Activated effector memory CD4-positive, alpha-beta T cell treated with anti-CD3 and anti-CD28 coated beads, Interleukin-2, amount 50 U/mL, for 16 hours (primary cell): ENCODE measurements around the gene DENND1A.
"Not testable (repeated sequence)": the region's sequence is repeated elsewhere in the genome, so short reads cannot be mapped to it uniquely, and the experiment has no call there.

ENCODE experiments used
- DNase-seq: peaks from one replicate; pipeline ENCODE4 v3.0.0-alpha.2; 2020

Gene DENND1A

GRCh38 chr9:123761905-123762605 lies 167.9 kb downstream of the DENND1A start:
- DNase-seq = no peak

GRCh38 chr9:123757960-123758359 lies 172.0 kb downstream of the DENND1A start:
- DNase-seq = no peak

- DNase-seq = no peak
Observed at GRCh38 chr9:123757547-123757946, 172.4 kb downstream of the DENND1A start.

GRCh38 chr9:123756484-123757106 lies 173.3 kb downstream of the DENND1A start:
- no peak for DNase-seq

- DNase-seq = no peak
Observed at GRCh38 chr9:123753669-123754258, 176.2 kb downstream of the DENND1A start.

GRCh38 chr9:123753016-123753415 lies 176.9 kb downstream of the DENND1A start:
- no peak for DNase-seq

- no peak for DNase-seq
Observed at GRCh38 chr9:123749580-123750202, 180.2 kb downstream of the DENND1A start.

GRCh38 chr9:123746765-123747164 lies 183.2 kb downstream of the DENND1A start:
- no peak for DNase-seq

- no peak for DNase-seq
Observed at GRCh38 chr9:123745933-123746332, 184.0 kb downstream of the DENND1A start.

- DNase-seq = no peak
Observed at GRCh38 chr9:123745451-123745850, 184.5 kb downstream of the DENND1A start.

- DNase-seq = no peak
Observed at GRCh38 chr9:123743737-123744136, 186.2 kb downstream of the DENND1A start.

GRCh38 chr9:123742009-123742767 lies 187.7 kb downstream of the DENND1A start:
- no peak for DNase-seq

- no peak for DNase-seq
Observed at GRCh38 chr9:123741214-123741613, 188.7 kb downstream of the DENND1A start.

- no peak for DNase-seq
Observed at GRCh38 chr9:123739902-123740301, 190.0 kb downstream of the DENND1A start.

- DNase-seq = no peak
Observed at GRCh38 chr9:123739387-123739786, 190.5 kb downstream of the DENND1A start.

GRCh38 chr9:123738648-123739047 lies 191.3 kb downstream of the DENND1A start:
- DNase-seq = no peak

- no peak for DNase-seq
Observed at GRCh38 chr9:123735376-123735775, 194.6 kb downstream of the DENND1A start.

- not testable (repeated sequence) for DNase-seq
Observed at GRCh38 chr9:123728571-123728970, 201.4 kb downstream of the DENND1A start.

GRCh38 chr9:123727332-123727731 lies 202.6 kb downstream of the DENND1A start:
- no peak for DNase-seq

- DNase-seq = no peak
Observed at GRCh38 chr9:123725389-123725788, 204.5 kb downstream of the DENND1A start.

GRCh38 chr9:123724211-123724796 lies 205.6 kb downstream of the DENND1A start:
- no peak for DNase-seq

- no peak for DNase-seq
Observed at GRCh38 chr9:123723135-123723875, 206.6 kb downstream of the DENND1A start.
